Activated CD8-positive, alpha-beta memory T cell treated with anti-CD3 and anti-CD28 coated beads for 4 hours (primary cell): ENCODE results near the gene TBL2.
"Not testable (repeated sequence)": the region's sequence is repeated elsewhere in the genome, so short reads cannot be mapped to it uniquely, and the experiment has no call there.

Experiments used
- DNase-seq, 2 donors: peaks; one replicate each; pipeline ENCODE4 v3.0.0-alpha.2; 2020; ENCODE audit warnings: low read depth in 2 of 2

The TBL2 gene

DNA sequence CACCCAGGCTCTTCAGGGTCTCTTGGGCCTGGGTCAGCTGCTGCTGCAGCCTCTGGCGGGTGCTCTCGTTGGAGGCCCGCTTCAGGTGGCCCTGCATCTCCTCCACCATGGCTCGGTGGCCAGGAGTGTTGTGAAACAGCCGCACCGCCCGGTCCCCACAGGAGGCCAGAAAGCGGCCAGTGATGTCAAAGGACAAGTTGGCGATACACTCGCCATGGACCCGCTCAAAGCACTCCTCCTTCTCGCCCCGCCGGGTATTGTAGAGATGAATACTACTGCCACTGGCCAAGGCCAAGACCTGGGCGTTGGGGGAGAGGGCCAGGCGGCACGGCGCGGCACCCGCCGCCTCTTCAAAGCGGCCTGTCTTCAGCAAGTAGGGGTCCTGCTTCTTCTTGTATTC, 7.9 kb downstream of the TBL2 start:
- no peak for DNase-seq

DNA sequence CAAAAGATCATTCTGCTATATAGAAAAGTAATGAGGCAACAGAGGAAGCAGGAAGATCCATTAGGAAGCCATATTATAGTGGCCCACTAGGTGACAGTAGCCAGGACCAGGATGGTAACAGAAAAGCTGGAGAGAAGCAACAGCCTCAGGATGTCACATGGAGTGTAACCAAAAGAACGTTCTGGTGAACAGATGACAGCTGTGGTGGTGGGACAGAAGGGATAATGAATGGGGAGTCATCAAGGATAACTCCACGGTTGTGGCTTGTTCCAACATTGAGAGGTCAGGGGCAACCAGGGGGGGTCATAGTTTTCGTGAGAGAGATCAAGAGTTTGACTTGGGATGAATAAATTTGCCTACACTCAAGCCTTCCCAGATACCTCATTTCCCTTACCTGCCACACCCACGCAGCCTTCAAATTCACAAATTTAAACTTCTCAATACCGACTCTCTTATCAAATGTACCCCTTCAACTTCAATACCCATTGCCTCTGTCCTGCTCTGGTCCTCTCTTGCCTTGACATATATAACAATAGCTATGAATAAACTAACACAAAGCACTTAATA, 9.3 kb downstream of the TBL2 start:
- no peak for DNase-seq

DNA sequence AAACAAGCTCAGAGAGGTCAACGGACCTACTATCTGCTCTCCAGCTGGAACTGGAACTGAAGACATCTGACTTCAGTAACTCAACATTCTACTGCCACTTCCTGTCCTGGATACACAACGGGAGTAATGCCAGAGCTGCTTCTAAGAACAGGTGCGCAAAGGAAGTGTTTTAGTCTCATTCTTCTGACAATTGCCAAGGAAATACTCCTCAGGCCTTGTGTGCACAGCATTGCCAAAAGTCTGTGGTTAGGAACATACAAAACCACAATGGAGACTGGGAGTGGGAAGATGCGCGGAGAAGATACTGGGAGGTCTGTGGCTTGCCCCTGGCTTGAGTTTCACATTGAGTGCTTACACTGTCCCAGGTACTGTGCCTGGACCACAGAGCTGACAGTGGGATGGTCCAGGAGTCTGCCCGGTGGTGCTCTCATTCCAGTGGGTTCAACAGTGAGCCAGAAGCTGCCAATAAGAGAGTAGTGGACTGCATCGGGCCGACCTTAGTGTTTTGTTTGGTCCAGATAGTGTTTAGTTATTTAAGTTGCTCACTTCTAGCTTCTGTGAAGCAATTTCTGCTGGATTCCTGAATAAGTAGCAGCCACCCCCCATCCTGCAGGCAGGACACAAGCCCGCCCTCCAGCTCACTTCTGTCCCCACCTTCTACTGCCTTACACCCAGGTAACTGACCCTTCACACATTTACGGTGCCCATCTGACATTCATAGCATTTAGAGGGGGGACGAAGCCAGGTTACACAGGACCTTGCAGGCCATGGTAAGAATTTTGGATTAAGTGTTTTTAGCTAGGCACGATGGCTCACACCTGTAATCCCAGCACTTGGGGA, 10.3 kb downstream of the TBL2 start:
- no peak for DNase-seq

DNA sequence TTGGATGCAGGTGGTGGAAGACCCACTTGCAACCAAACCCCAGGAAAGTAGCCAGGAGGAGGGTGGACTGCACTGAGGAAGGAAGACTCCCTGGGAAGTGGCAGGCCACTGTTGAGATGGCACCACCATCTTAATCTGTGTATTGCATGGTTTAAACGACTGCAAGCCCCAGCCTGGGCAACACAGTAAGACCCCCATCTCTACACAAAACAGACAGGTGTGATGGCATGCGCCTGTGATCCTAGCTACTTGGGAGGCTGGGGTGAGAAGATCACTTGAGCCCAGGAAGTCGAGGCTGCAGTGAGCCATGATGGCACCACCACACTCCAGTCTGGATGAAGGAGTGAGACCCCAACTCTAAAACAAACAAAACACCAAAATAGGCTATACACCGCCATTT, 11.2 kb downstream of the TBL2 start:
- no peak for DNase-seq

DNA sequence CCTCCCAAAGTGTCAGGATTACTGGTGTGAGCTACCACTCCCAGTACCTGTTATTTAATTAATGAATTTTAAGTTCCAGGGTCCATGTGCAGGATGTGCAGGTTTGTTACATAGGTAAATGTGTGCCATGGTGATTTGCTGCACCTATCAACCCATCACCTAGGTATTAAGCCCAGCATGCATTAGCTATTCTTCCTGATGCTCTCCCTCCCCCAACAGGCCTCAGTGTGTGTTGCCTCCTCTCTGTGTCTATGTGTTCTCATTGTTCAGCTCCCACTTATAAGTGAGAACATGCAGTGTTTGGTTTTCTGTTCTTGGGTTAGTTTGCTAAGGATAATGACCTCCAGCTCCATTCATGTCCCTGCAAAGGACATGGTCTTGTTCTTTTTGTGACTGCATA, 11.9 kb downstream of the TBL2 start:
- DNase-seq: not testable (repeated sequence)

DNA sequence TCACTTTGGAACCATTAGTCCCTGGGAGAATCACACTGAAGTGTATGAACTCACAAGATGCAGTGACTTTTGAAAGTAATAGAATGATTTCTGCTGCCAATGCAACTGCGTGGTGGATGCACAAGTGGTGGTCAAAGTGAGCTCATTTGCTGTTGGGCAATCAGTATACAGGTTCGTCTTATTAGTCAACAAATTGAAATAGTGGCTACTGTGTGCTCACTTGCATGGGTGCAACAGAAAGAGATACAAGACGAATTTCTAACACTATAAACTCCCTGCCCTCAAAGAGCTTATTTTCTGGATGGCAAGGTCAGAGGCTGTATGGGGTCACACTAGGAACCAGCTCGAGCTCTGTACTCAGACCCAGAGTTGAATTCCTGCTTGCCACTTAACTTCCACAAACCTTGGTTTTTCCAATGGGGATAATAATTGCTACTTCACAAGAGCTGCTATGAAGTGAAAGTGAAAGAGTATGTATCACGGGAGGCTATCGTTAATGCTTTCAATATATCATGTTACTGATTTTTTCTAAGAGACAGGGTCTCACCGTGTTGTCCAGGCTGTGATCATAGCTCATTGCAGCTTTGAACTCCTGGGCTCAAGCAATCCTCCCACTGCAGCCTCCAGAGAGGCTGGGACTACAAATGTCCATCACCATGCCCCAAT, 12.6 kb downstream of the TBL2 start:
- no peak for DNase-seq

DNA sequence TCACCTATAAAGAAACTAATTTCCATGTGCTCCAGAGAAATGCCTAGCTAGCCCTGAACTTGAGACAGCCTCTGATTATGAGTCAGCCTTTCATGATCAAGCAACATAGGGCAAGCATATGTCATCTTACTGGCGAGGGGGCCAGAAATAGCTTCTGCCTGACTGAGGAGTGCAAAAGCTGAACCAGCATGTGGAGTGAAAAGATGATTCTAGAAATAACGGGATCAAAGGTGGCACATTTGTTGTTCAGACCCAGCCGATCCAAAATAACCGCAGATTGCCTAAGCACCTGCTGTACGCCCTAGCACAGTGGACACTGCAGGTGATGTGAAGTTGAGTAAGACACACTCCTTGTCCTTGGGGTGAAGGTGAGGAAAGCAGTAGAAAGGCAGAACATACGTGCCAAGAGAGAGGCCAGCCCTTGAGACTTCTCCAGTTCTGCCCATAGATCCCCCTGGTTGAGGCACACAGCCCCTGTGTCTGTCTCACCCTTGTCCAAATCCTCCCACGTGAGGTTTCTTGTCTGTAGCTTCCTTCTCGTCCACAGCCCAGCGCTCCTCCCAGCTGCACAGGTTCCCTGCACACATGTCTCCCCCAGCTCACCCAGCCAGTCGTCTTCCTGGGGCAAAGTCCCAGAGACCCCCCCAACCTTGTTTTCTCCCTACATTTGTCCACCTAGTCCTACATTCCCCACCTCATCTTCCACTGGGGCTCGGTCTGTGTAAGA, 18.1 kb downstream of the TBL2 start:
- no peak for DNase-seq

DNA sequence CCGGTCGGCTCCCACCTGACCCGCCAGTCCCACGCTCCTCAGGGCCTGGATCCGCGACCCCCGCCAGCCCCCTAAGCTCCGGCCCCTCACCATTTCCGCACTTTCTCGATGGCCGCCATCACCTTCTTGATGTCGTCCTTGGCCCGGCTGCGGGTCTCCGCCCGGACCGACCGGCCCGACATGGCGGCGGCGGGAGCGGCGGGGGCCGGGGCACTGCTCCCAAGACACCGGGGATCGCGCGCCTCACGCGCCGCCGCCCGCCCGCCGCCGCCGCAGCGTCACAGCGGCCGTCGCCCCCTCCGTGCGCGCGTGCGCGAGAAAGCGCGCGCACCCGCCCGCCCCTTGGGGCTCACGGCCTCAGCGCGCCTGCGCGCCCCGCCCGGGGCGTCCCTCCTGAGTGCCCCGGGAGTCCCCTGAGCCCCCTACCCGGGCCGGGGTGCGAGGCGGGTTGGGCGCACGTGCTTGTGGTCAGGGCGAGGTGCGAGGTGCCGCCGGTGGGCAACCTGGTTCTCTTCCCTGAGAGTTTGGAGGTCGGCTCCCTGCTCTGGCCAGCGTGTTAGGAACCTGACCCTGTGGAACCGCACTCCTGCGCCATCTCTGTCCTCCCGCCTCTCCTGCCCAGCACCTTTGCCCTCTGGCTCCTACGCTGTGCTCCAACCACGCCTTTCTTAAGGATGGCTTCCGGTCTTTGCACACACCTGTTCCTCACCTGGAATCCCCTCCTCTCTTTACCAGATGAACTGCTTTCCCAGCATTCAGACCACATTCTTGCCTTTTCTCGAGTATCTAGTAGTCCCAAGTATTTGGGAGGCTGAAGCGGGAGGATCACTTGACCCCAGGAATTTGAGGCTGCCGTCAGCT, 20.8 kb downstream of the TBL2 start, which contains the start of gene BCL7B:
BCL7B (minus strand) TSS at position 294 of the 861 bp plus-strand sequence; CDS start at position 182, 112 bp downstream.
- peak; percentile 49 for DNase-seq

DNA sequence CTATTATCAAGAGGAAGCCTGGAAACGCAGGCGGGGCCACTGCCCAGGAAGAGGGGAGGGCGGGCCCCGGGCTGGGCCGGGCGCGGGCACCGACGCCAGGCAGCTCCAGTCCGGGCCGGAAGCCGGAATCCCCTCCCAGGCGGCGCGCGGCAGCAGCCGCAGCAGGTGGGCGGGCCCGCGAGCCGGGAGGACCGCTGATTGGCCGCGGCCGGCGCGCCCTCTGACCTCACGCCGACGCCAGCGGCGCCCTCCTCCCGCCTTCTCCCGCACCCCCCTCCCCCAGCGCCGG, 21.3 kb downstream of the TBL2 start:
- peak; percentile 74 to 78 for DNase-seq

DNA sequence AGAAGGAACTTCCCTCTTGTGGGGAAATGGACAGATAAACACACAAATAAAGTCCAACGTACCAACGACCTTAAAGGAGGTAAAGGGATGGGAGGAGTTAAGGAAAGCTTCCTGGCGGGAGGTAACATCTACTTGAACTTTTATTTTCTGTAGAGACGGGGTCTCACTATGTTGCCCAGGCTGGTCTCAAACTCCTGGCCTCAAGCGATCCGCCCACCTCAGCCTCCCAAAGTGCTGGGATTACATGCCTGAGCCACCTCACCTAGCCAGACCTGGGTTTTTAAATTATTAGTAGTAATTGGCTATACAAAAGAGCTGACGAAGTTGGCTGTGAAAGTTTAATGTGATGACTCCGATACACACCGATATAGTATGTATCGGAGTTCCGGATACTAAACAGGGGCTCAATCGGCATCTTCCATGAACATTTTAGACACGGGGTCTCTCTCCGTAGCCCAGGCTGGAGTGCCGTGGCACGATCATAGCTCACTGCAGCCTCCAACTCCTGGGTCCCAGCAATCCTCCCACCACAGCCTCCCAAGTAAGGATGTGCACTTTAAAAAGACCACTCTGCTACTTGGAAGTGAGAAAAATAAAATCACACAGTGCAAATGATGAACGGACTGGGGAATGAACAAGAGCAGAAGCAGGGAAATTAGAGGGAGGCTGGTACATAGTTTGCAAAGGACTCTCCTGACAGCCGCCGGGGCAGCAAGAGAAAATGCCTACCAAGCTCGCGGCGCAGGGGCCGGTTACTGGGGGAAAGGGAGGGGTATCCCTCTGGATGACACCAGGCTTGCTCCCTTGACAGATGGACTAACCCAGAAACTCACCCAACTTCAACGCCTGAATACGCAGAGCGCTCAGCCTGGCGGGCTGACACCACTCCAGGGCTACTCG, 21.9 kb downstream of the TBL2 start:
- DNase-seq: no peak

DNA sequence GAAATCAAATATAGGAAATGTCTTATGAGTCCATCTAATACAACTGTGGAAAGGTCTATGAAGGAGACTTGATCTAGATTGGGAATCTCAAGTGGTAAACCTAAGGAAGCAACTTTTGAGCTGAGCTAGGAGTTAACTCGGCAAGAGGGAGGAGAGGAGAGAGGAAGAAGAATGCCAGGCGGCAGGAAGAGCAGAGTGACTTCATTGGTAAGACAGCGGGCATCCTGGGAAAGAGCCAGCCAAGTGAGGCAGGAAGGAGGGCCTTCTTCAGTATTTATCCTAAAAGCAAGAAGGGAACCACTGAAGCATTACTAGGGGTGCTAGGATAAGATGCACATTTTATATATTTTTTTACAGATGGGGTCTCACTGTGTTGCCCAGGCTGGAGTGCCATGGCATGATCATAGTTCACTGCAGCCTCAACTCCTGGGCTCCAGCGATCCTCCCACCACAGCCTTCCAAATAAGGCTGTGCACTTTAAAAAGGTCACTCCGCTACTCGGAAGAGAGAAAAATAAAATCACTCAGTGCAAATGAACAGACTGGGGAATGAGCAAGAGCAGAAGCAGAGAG, 22.9 kb downstream of the TBL2 start:
- no peak for DNase-seq

DNA sequence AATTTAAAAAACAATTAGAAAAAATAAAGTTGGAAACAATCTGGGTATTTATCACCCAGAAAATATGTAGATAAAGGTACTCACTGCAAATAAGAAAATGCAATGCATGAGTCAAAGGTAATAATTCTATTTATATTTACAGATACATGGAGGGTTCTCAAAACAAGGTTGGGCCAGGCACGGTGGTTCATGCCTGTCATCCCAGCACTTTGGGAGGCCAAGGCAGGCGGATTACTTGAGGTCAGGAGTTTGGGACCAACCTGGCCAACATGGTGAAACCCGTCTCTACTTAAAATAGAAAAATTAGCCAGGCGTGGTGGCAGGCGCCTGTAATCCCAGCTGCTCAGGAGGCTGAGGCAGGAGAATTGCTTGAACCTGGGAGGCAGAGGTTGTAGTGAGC, 28.3 kb downstream of the TBL2 start:
- DNase-seq: not testable (repeated sequence)

DNA sequence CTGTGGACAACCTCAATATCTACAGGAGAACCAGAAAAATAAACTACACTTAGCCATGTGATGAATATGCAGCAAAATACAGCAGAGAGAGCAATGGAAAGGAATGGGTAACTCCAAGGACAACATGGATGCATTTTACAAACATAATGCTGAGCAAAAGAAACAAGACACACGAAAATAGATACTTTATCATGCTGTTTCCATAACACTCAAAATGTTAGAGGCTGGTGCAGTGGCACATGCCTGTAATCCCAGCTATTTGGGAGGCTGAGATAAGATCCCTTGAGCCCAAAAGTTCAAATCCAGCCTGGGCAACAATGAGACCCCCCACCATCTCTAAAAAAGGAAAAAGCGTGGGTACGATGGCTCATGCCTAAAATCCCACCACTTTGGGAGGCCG, 29.2 kb downstream of the TBL2 start:
- DNase-seq: no peak

DNA sequence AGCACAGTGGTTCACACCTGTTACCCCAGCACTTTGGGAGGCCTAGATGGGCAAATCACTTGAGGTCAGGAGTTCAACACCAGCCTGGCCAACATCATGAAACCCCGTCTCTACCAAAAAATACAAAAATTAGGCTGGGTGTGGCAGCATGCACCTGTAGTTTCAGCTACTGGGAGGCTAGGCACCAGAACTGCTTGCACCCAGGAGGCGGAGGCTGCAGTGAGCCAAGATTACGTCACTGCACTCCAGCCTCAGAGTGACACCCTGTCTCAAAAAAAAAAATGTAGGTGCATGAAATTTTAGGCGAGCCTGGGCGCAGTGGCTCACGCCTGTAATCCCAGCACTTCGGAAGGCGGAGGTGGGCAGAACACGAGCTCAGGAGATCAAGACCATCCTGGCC, 30.5 kb downstream of the TBL2 start:
- no peak for DNase-seq

DNA sequence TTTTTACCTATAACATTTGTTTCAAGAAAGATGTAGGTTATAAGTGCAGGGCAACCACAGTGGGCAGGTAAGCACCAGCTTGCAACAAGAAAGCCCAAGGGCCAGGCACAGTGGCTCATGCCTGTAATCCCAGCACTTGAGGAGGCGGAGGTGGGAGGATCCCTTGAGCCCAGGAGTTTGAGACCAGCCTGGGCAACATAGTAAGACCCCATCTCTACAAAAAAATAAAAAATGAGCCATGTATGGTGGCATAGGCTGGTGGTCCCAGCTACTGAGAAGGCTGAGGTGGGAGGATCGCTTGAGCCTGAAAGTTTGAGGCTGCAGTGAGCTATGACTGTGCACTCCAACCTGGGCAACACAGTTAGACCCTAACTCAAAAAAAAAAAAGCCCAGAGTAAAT, 33.7 kb downstream of the TBL2 start:
- no peak for DNase-seq

DNA sequence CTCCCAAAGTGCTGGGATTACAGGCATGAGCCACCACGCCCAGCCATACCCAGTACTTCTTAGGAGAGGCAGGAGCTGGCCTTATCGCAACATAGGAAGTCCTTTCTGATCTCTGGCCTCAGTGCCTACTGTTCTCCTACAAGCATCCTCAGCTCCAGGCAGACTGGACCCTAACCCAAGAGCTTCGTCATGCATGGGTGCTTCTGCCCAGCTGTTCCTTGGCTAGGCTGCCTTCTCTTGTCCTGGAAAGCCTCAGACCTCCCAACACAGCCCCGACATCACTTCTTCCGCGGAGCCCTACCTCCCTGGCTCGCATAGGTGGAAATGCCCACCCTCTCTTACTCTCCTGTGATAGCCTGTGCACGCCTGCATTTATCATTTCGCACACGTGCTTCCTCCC, 36.7 kb downstream of the TBL2 start:
- DNase-seq: no peak

DNA sequence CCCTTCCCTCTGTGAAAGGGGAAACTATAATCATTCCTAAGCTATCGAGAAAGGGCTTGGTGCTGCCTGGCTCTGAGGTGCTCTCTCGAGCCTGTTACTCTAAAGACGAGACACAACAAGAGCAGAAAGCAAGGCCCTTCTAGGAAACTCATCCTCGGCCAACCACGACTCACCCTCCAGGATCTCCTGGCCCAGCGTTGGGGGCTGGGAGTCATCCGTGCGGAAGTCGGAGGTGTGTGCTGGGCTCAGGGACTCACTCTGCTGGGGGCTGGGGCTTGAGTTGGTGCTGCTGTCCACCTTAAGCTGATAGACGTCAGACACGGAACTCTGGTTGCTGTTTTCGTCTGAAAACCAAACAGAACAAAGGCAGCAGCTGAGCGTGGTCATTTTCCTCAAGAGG, 38.7 kb downstream of the TBL2 start:
- DNase-seq: no peak

DNA sequence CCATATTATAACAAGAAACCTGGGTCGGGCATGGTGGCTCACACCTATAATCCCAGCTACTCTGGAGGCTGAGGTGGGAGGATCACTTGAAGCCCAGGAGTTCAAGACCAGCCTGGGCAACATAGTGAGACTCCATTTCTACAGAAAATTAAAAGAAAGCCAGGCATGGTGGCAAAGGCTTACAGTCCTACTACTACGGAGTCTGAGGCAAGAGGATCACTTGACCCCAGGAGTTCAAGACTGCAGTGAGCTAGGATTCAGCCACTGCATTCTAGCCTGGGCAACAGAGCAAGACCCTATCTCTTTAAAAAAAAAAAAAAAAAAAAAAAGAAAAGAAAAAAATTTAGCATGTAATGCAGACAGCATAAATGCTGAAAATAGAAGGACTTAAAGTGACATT, 39.9 kb downstream of the TBL2 start:
- DNase-seq: not testable (repeated sequence)

DNA sequence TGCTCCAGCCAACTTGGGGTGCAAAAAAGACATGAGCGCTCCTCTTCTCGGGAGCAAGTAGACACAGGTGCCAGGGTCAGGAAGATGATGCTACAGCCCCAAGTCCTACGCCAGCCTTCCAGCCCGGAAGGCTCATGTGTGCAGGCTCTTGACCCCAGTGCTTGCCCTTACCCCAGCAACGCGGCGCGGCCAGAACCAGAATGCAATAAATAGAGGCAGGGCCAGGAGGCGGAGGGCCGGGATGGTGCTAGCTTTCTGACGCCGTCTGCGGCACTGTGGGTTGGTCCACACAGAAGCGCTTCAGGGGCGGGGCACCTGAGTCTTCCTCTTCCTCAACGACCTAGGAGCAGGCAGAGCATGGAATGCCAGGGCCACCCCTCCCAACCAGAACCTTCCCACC, 41.3 kb downstream of the TBL2 start:
- no peak for DNase-seq

DNA sequence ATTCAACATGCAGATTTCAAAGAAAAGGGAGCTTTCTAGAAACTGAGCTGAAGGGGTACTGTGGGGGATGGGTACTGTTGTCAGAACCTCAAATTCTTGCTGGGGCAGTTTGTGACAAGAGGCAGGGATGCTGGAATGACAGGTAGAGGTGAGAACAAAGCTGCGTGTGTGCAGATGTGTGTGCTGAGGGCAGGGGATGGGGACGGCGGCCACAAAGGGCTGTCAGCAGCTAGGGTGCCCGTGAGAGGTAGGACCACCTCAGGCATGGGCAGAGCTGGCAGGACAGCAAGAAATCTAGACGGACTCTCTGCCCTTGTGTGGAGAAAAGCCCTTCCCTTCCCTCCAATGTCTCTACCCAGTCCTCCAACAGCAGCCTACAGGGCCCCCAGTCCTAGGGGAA, 41.9 kb downstream of the TBL2 start:
- no peak for DNase-seq
